Measurements from ENCODE around the gene GCNT2.

DNA sequence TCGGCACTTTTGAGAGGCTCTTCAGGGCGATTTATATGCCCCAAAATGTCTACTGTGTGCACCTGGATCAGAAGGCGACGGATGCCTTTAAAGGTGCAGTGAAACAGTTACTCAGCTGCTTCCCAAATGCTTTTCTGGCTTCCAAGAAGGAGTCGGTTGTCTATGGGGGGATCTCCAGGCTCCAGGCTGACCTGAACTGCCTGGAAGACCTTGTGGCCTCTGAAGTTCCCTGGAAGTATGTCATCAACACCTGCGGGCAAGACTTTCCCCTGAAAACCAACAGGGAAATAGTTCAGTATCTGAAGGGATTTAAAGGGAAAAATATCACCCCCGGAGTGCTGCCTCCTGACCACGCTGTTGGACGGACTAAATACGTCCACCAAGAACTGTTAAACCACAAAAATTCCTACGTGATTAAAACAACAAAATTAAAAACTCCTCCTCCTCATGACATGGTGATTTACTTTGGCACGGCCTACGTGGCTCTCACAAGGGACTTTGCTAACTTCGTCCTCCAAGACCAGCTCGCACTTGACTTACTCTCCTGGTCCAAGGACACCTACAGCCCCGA, 8.2 kb downstream of the GCNT2 start:
- TF ChIP-seq EZH2 (IDR thresholded peaks at IDR 0.05; ENCODE audit: borderline replicate concordance, low read length), result no peak
- TF ChIP-seq, protein P1, sequence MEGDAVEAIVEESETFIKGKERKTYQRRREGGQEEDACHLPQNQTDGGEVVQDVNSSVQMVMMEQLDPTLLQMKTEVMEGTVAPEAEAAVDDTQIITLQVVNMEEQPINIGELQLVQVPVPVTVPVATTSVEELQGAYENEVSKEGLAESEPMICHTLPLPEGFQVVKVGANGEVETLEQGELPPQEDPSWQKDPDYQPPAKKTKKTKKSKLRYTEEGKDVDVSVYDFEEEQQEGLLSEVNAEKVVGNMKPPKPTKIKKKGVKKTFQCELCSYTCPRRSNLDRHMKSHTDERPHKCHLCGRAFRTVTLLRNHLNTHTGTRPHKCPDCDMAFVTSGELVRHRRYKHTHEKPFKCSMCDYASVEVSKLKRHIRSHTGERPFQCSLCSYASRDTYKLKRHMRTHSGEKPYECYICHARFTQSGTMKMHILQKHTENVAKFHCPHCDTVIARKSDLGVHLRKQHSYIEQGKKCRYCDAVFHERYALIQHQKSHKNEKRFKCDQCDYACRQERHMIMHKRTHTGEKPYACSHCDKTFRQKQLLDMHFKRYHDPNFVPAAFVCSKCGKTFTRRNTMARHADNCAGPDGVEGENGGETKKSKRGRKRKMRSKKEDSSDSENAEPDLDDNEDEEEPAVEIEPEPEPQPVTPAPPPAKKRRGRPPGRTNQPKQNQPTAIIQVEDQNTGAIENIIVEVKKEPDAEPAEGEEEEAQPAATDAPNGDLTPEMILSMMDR (IDR thresholded peaks at IDR 0.05; ENCODE audit: low read length), result no peak
